NCI-H128 (cell line): ENCODE data around the gene SHB.

ENCODE experiments used
- DNase-seq: peaks from one replicate; lab custom pipeline; 2025; ENCODE audit not compliant: unreplicated experiment; lab: John Stamatoyannopoulos, UW

The SHB gene

DNA sequence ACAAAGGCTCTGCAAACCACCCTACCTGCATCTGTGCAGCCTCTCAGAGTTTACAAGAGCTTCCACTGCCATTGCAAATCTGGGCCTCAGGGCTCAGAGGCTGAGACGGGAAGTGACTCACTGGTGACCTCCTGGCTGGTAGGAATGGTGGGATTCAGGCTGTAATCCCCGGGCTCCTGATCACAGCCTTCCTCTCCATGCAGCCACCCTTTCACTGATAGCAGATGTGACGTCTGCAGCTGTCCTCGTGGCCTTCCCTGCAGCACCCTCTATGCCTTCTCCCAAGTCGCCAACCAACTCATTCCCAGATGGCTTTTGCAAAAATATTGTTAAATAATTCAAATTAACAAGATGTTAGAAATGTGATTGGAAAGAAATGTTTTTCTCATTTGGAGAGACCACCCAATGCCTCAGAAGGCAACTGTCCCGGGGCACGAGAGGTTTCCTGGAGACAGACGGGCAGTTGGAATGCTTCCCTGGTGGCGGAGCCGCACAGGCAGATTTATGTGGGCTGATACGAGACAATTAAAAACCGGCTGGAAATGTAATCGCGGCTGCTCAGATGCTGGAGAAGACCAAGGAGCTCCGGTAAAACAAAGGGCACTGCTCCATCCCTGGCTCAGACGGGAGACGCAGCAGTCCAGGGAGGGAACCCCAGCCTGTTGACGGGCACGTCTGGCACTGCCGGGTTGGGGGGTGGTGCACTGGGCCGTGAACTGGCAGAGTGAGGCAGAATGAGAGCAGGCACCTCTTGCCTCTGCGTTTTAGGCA, 130.7 kb downstream of the SHB start:
- no peak for DNase-seq

DNA sequence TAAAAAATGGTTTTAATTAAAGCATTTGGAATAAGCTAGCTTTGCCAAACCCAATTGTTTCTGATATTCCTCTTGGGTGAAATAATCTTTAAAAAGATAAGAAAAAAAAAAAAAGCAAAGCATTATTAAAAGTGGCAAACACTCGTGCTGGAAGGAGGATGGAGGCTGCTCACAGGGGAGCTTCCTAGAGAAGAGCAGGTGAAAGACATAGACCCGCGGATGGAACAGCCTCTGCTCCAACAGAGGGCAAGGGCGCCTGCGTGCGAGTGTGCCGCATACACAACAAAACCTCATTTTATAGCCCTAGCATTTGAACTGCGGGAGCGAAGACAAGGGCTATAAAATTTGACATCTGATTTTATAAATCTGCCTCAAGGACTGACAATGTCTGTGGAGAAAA, 131.7 kb downstream of the SHB start:
- DNase-seq: no peak

DNA sequence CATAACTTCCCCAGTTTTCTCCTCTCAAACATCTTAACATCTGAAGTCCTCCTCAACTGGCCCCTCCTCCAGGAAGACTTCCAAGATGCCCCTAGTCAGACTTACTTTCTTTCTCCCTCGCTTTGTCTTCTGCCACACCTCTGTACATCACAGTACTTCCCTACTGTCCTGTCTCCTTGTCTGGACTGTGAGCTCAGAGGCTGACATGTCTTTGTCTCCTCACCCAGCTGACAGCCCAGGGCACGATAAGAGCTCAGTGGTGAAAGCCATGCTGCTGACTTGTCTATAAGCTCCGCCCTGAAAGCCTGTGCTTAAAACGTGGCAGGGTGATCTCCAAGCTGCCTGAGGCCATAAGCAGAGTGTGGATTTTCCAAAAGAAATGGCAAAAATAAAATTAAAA, 132.1 kb downstream of the SHB start:
- DNase-seq: no peak

DNA sequence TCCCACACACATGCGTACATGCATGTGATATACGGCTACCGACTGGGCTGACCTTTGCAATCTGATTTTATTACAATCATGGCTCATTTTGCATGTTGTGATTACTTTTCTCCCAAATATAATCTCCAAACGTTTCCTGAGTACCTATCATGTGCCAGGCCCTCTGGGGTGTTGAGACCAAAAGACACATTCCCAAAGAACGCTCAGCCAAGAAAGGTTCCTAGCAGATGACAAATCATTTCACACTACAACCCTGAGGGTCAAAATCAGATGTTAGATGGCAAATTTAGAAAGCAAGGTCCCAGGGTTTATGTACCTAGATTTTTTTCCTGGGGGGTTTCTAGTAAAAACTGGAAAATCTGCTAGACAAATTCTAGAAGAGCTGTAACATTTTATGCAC, 132.7 kb downstream of the SHB start:
- no peak for DNase-seq

DNA sequence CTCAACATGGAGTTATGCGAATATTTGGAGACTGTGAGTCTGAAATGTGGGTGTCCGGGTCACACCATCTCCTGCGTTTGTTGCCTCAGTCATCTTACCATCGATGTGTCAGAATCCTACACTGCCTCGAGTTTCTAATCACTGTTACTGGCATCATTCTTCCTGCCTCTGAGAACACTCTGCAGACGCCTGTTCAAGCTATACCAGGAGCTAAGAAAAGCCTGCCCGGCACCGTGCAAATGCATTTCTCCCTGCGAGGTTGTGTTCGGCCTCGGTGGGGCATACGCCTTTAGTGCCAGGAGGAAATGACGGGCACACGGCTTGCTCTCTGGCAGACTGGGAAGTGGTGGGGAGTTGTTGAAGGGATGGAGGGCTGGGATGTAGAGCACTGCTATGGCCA, 133.9 kb downstream of the SHB start:
- DNase-seq: no peak

DNA sequence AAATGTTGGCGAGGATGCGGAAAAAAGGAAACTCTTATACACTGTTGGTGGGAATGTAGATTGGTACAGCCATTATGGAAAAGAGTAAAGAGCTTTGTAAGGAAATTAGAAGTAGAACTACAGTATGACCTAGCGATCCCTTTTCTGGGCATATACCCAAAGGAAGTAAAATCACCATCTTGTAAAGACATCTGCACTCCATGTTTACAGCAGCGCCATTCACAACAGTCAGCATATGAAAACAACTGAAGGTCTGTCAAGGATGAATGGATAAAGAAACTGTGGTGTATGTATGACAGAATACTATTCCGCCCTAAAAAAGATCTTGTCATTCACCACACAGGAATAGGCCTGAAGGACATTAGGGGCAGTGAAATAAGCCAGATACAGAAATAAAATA, 137.4 kb downstream of the SHB start:
- DNase-seq: no peak

DNA sequence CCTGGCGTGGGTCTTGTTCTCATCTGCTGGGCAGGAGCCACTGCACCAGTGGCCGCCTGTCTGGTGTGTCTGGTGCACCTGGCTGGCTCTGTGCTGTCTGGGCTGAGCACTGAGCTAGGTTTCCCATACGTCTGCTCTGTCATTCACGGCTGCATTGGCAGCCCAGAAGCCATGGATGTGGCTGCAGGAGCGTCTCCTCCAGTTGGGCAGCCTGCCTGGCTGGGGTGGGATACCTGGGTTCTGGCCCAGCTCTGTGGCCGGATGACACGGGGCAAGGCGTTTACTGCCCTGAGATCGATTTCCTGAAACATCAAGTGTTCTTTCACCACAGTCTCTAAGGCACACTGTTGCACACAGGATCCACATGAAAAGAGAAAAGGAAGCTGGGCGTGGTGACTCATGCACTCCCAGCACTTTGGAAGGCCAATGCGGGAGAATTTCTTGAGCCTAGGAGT, 139.6 kb downstream of the SHB start:
- DNase-seq: no peak

- DNase-seq: no peak
Measured at GRCh38 chr9:37928552-37929430, 140.2 kb downstream of the SHB start.

GRCh38 chr9:37927601-37928551, 141.2 kb downstream of the SHB start:
- no peak for DNase-seq

DNA sequence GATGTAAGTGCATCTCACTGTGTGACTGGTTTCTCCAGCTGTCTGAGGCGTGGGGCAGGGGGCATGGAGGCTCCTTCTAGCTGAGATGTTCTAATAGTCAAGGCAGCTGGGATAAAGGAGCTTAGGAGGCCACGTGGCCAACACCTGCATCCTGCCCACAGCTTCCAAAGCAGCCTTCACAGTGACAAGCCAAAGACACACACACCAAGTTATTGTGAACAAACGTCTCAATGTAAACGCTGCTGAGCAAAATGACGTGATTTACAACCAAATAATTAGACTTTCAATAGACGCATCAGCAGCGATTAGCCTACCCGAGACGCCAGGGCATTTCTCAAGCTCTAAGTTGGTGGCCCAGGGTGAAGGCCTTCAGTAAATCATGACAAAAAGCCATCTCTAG, 141.9 kb downstream of the SHB start:
- no peak for DNase-seq

DNA sequence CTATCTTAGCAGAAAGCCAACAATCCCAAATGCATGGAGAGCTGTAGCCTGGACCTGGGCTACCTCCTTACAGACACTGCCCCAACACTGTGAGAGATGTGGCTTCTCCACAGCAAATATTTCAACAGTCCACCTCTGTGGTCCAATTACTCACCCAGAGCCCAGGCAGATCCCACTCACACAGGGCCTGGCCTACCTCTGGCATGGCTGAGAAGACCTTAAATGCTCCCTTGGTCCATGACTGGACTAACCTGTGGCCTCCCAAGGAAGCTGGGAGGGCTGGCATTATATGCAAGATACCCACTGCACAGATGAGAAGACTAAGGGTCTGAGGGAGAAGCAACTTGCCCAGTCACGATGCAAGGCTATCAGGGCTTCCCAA, 142.3 kb downstream of the SHB start:
- no peak for DNase-seq

DNA sequence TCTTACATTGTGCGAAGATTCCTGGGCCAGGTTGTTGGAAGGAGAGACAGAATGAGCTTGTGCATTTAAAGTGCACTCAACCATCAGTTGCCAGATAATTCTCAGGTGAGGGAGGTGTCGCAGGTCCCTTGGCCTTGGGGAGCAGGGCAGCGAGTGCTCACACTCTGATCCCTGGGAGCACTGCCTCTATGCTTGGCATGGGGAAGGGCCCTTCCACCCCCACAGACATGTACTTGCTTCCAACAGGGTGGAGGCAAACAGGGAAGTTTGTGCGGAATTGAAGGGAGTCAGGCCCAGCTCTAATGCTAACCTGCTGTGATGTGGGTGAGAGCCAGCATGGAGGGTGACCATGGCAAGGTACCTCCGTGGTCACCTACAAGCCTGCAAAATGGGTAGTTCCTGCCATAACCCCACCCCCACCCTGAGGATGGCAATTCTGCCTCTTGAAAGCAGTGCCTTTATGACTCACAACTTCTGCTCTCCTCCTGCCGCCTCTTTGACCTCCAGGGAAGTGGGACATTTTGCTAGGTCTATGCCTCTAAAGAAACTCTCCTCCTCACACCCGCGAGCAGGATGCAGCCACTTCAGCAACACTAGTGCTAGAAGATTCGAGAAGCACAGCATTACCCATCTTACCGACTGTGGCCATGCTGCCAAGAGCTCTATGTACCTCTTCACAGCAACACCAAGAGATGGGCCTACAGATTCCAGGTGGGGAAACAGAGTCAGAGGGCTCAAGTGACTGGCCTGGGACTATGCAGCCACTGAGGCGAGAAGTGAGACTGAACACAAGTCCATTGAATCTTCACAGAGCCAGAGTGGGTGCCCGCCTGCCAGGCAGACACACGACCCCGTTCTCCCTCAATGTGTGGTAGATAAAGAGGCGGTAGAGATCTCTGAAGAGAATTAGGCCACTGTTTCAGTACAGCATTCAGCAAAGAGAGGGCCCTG, 143.0 kb downstream of the SHB start:
- DNase-seq: no peak

GRCh38 chr9:37925006-37925405, 144.0 kb downstream of the SHB start:
- DNase-seq: no peak

GRCh38 chr9:37924538-37924937, 144.5 kb downstream of the SHB start:
- no peak for DNase-seq

DNA sequence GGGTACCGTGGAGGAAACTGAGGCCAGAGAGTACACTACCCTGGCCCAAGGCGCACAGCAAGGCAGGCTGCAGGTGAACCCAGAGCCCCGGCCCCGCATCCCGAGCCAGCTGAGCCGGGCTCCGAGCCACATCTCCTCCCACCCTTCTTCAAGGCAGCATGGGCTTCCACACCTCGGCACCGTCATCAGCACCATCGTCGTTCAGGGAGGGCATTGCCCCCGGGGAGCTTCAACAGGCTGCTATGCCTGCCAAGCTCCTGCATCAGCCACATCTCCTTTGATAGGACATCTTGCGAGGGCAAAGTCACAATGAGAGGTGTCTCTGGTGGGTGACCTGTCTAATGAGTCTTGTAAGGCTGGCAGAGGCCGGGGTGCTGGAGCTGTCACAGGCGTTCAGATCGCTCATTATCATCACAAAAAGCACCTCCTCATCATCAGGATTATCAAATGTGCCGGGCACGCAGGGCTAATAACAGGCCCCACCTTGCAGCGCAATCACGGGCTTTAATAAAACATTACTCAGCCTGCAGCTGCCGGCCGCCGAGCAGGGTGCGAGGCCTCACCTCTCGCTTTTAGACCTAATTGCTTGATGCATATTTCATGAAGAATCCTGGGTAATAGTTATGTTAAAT, 145.1 kb downstream of the SHB start:
- DNase-seq: no peak

DNA sequence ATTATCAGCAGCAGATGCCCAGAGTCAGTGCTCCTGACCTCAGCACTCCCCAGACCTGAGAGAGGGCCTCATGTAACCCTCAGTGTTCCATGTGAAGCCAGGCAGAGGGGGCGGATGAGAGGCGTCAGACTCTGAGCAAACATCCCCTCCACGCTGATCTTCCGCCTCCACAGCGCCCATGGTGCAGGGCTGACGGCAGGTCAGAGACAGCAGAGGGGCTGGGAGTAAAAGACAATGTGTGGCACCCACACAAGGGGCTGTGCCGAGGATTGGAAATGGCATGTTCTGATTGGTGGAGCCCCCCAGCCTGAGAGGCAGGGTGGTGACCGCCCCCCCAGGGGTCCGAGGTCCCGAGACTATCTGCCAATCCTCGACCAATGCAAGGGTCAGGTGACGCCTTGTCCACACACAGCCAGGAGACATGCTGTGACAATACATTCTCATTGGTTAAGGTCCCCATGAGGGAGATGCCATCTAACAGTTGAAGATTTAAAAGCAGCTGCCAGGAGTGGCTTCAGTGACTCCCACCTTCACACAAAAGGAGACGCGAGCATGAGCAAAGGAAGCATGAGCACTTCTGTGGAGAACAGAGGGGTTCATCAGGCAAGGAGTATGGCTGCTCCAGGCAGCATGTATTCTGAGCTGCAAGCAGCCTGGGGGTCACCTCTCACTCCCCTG, 145.8 kb downstream of the SHB start:
- no peak for DNase-seq

DNA sequence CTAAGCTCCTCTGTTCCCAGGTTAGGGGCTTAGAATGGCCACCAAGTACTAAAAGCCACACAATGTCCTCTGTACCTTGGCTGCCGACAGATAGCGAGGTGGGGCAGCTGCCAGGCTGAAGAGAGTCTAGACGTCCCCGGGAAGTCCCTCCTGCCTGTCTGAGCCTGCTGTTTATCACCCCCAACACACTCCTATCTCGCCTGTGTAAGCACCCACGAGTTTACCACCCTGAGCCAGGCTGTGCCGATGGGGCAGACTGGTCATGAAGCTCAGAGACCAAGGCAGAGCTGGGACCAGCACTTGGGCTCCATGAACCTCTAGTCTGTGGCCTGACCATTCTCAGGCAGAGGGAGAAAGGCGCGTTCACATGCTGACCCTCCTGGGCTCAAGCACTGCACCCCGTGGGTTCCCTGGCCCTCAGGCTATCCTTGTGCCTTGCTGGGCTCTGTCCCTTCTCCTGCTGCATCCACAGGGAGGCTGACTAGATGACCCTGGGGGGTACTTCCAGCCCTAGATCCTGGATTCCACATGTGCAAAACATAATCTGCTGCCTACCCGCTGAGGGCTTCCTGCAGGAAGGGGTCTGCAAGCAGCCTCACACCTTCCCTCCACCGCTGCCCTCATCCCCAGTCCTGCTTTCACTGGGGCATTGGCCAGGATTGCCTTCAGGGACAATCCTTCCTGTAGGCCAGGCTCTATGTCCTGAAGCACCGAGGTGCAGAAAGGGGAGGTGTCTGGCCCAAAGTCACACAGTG, 146.5 kb downstream of the SHB start:
- DNase-seq: no peak

GRCh38 chr9:37921546-37922300, 147.3 kb downstream of the SHB start:
- DNase-seq: no peak
